Stimulated activated CD4-positive, alpha-beta T cell treated with anti-CD3 and anti-CD28 coated beads, Interleukin-12 subunit alpha, Interleukin-12 subunit beta, amount 100 ng/mL, for 24 hours (primary cell): Measurements from ENCODE around the gene L3HYPDH.

Source experiments
- DNase-seq, 2 experiments: peaks; one replicate each; pipeline ENCODE4 v3.0.0-alpha.2; 2020; ENCODE audit warnings: low read depth in 2 of 2

Gene L3HYPDH

GRCh38 chr14:59427653-59428580, 56.3 kb downstream of the L3HYPDH start:
- no peak for DNase-seq

- DNase-seq: no peak
Measured at GRCh38 chr14:59425322-59425935, 58.8 kb downstream of the L3HYPDH start.

- no peak for DNase-seq
Measured at GRCh38 chr14:59424341-59425071, 59.7 kb downstream of the L3HYPDH start.
